ENCODE results near the gene NUDT22.

GRCh38 chr11:64266339-64266738 is 40.3 kb downstream of the NUDT22 start:
- TF ChIP-seq CTCF (optimal IDR thresholded peaks at IDR 0.05 in 1 of 3, IDR thresholded peaks at IDR 0.05 in 1 of 3, conservative IDR thresholded peaks at IDR 0.05 in 1 of 3; ENCODE audit: extremely low read depth in 1 of 3, insufficient read depth in 2 of 3, low read length in 3 of 3), result no peak
- no peak for TF ChIP-seq EZH2 (IDR thresholded peaks at IDR 0.05; ENCODE audit: low read length)
